Chondrocyte (in vitro differentiated cells): ENCODE measurements around the gene VWA2. TPM values are rescaled to one million over a fixed set of nuclear protein-coding genes. Genes with fewer than 3 reads are reported as not detected.
"Not testable (repeated sequence)": the region's sequence is repeated elsewhere in the genome, so short reads cannot be mapped to it uniquely, and the experiment has no call there.

Experiments used
- DNase-seq: peaks from one replicate; pipeline ENCODE4 v3.0.0; 2021; ENCODE audit warnings: mixed read lengths, low spot score
- H3K27ac Mint-ChIP-seq: one replicate; pipeline ENCODE4 v1.8.0; 2021; ENCODE audit warnings: mild to moderate bottlenecking, moderate library complexity, mixed read lengths; ENCODE audit not compliant: unreplicated experiment
- H3K27me3 Mint-ChIP-seq: 2 replicates; pipeline ENCODE4 v1.8.0; 2021; ENCODE audit warnings: low read depth, mixed read lengths
- H3K36me3 Mint-ChIP-seq: 2 replicates; pipeline ENCODE4 v1.8.0; 2021; ENCODE audit warnings: low read depth, mixed read lengths
- H3K4me1 Mint-ChIP-seq: 2 replicates; pipeline ENCODE4 v1.8.0; 2021; ENCODE audit warnings: low read depth, mild to moderate bottlenecking, mixed read lengths
- H3K4me3 Mint-ChIP-seq: one replicate; pipeline ENCODE4 v1.8.0; 2021; ENCODE audit warnings: mild to moderate bottlenecking, moderate library complexity, mixed read lengths; ENCODE audit not compliant: unreplicated experiment
- H3K9me3 Mint-ChIP-seq: 2 replicates; pipeline ENCODE4 v1.8.0; 2021; ENCODE audit warnings: low read depth, mixed read lengths
- CTCF ChIP-seq: fragments of 200-600 bp; sonication (generic); IDR thresholded peaks from 2 replicates; pipeline ENCODE4 v1.5.0; 2021; ENCODE audit warnings: antibody characterized with exemption, mild to moderate bottlenecking, moderate library complexity
- total RNA-seq: library from RNA; stranded (reverse); gene quantifications from 3 replicates; pipeline ENCODE4 v1.2.1, GENCODE V29; 2021

Gene VWA2
- total RNA-seq, 1 donor from 2014 or later = not detected

- H3K4me1 Mint-ChIP-seq = peaks cover 5% of the 10 kb centered on the region
- no peak overlapping the region for H3K27ac Mint-ChIP-seq
- no peak for DNase-seq
- no peaks in the 10 kb centered on the region for H3K36me3 Mint-ChIP-seq
- TF ChIP-seq CTCF = no peak
- H3K4me3 Mint-ChIP-seq = no peak overlapping the region
- H3K9me3 Mint-ChIP-seq = no peaks in the 10 kb centered on the region
- H3K27me3 Mint-ChIP-seq = no peaks in the 10 kb centered on the region
Observed at GRCh38 chr10:114328441-114328812, 89.4 kb downstream of the VWA2 start.

- peaks cover 5% of the 10 kb centered on the region for H3K4me1 Mint-ChIP-seq
- H3K9me3 Mint-ChIP-seq = no peaks in the 10 kb centered on the region
- no peak for DNase-seq
- no peaks in the 10 kb centered on the region for H3K27me3 Mint-ChIP-seq
- TF ChIP-seq CTCF = no peak
- no peak overlapping the region for H3K4me3 Mint-ChIP-seq
- no peaks in the 10 kb centered on the region for H3K36me3 Mint-ChIP-seq
- H3K27ac Mint-ChIP-seq = no peak overlapping the region
Observed at GRCh38 chr10:114328874-114329273, 89.8 kb downstream of the VWA2 start.

- Mint-ChIP-seq H3K4me1 (peaks cover 9% of the 10 kb centered on the region), H3K4me3 (no peak overlapping the region), H3K27me3 (no peaks in the 10 kb centered on the region), H3K27ac (no peak overlapping the region), H3K36me3 (no peaks in the 10 kb centered on the region), H3K9me3 (no peaks in the 10 kb centered on the region)
- no peak for DNase-seq
- no peak for TF ChIP-seq CTCF
Observed at GRCh38 chr10:114329634-114330365, 90.7 kb downstream of the VWA2 start.

- H3K9me3 Mint-ChIP-seq = no peaks in the 10 kb centered on the region
- no peak overlapping the region for H3K27ac Mint-ChIP-seq
- peaks cover 2% of the 10 kb centered on the region for H3K27me3 Mint-ChIP-seq
- H3K36me3 Mint-ChIP-seq = no peaks in the 10 kb centered on the region
- no peak overlapping the region for H3K4me3 Mint-ChIP-seq
- DNase-seq = no peak
- no peak for TF ChIP-seq CTCF
- H3K4me1 Mint-ChIP-seq = peaks cover 9% of the 10 kb centered on the region
Observed at GRCh38 chr10:114332301-114333192, 93.5 kb downstream of the VWA2 start.

- not testable (repeated sequence) for H3K27me3 Mint-ChIP-seq, DNase-seq, H3K27ac Mint-ChIP-seq, H3K4me1 Mint-ChIP-seq, H3K9me3 Mint-ChIP-seq, H3K36me3 Mint-ChIP-seq, H3K4me3 Mint-ChIP-seq
Observed at GRCh38 chr10:114333441-114333840, 94.4 kb downstream of the VWA2 start.
